Neural progenitor cell (in vitro differentiated cells): Measurements from ENCODE around the gene STX17.

Experiments used
- EZH2phosphoT487 ChIP-seq: fragments of 200-600 bp; sonication (generic); IDR thresholded peaks from 2 replicates; pipeline ENCODE4 v1.6.1; 2017; ENCODE audit warnings: antibody characterized with exemption
- TF ChIP-seq, protein P1 (sequence below): fragments of 200-600 bp; sonication (generic); IDR thresholded peaks from 2 replicates; pipeline ENCODE4 v1.5.1; 2017; ENCODE audit warnings: antibody characterized with exemption, mild to moderate bottlenecking

DNA sequence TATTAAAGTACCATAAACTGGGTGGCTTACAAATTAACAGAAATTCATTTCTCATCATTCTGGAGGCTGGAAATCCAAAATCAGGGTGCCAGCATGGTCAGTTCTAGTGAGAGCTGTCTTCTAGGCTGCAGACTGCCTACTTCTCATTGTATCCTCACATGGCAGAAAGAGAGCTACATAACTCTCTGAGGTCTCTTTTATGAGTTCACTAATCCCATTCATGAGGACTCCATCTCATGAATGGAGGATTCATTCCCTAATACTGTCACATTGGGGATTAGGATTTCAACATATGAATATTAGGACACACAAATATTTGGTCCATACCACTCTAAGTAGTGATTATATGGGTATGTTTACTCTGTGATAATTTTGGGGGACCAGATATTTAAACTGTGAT is 108.4 kb downstream of the STX17 start:
- TF ChIP-seq, protein P1, sequence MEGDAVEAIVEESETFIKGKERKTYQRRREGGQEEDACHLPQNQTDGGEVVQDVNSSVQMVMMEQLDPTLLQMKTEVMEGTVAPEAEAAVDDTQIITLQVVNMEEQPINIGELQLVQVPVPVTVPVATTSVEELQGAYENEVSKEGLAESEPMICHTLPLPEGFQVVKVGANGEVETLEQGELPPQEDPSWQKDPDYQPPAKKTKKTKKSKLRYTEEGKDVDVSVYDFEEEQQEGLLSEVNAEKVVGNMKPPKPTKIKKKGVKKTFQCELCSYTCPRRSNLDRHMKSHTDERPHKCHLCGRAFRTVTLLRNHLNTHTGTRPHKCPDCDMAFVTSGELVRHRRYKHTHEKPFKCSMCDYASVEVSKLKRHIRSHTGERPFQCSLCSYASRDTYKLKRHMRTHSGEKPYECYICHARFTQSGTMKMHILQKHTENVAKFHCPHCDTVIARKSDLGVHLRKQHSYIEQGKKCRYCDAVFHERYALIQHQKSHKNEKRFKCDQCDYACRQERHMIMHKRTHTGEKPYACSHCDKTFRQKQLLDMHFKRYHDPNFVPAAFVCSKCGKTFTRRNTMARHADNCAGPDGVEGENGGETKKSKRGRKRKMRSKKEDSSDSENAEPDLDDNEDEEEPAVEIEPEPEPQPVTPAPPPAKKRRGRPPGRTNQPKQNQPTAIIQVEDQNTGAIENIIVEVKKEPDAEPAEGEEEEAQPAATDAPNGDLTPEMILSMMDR: no peak
- TF ChIP-seq EZH2phosphoT487: no peak
